Muscle layer of duodenum (tissue), 2 donors: ENCODE data around the gene UST.

Experiments used
- H3K27ac ChIP-seq: one replicate; pipeline ENCODE4 v1.7.0; 2013; ENCODE audit warnings: mild to moderate bottlenecking, low read length
- H3K27me3 ChIP-seq: one replicate; pipeline ENCODE4 v1.7.0; 2013; ENCODE audit warnings: low read depth, mild to moderate bottlenecking, control low read depth, low read length
- H3K36me3 ChIP-seq, 2 donors: one replicate each; pipeline ENCODE4 v1.7.0; 2013; ENCODE audit warnings: low read length in 2 of 2, control low read depth in 1 of 2, mild to moderate bottlenecking in 1 of 2; ENCODE audit not compliant: insufficient read depth in 2 of 2, control insufficient read depth in 1 of 2
- H3K4me1 ChIP-seq, 2 donors: one replicate each; pipeline ENCODE4 v1.7.0; 2013; ENCODE audit warnings: low read length in 2 of 2, mild to moderate bottlenecking in 2 of 2, control low read depth in 1 of 2, moderate library complexity in 1 of 2; ENCODE audit not compliant: insufficient read depth in 2 of 2, control insufficient read depth in 1 of 2
- H3K4me3 ChIP-seq, 2 donors: one replicate each; pipeline ENCODE4 v1.7.0; 2013; ENCODE audit warnings: low read length in 2 of 2, low read depth in 1 of 2, mild to moderate bottlenecking in 1 of 2
- H3K9me3 ChIP-seq, 2 donors: one replicate each; pipeline ENCODE4 v1.7.0; 2013; ENCODE audit warnings: low read length in 2 of 2, control low read depth in 1 of 2, mild to moderate bottlenecking in 1 of 2; ENCODE audit not compliant: control insufficient read depth in 1 of 2
- donor health status: healthy.

UST gene

GRCh38 chr6:148746363-148747144 lies at the start of gene UST:
UST (plus strand) TSS chr6:148747030; CDS start chr6:148747431, 401 bp downstream.
- H3K4me3 ChIP-seq, result peak within 1 kb of the TSS; percentile 65 to 93
- H3K4me1 ChIP-seq, result peaks cover 0 to 13% of the 10 kb centered on the region in 2 donors
- H3K27me3 ChIP-seq, result no peaks in the 10 kb centered on the region
- no peaks in the 10 kb centered on the region for H3K36me3 ChIP-seq
- peak within 1 kb of the TSS; percentile 84 for H3K27ac ChIP-seq
- H3K9me3 ChIP-seq, result no peaks in the 10 kb centered on the region

GRCh38 chr6:148697895-148698440 lies 48.9 kb upstream of the UST start:
- Histone ChIP-seq H3K36me3 (no peaks in the 10 kb centered on the region), H3K9me3 (no peaks in the 10 kb centered on the region), H3K27ac (no peak overlapping the region), H3K27me3 (no peaks in the 10 kb centered on the region), H3K4me3 (no peak overlapping the region), H3K4me1 (peaks cover 0 to 14% of the 10 kb centered on the region in 2 donors)

GRCh38 chr6:148698671-148699180 lies 48.1 kb upstream of the UST start:
- no peak overlapping the region for H3K4me3 ChIP-seq
- peaks cover 0 to 14% of the 10 kb centered on the region in 2 donors for H3K4me1 ChIP-seq
- no peaks in the 10 kb centered on the region for H3K36me3 ChIP-seq
- H3K27ac ChIP-seq, result no peak overlapping the region
- H3K9me3 ChIP-seq, result no peaks in the 10 kb centered on the region
- no peaks in the 10 kb centered on the region for H3K27me3 ChIP-seq

GRCh38 chr6:148700047-148700715 lies 46.6 kb upstream of the UST start:
- Histone ChIP-seq H3K4me1 (peaks cover 0 to 14% of the 10 kb centered on the region in 2 donors), H3K4me3 (peak overlapping the region; percentile 58 to 79), H3K27ac (no peak overlapping the region), H3K27me3 (no peaks in the 10 kb centered on the region), H3K9me3 (no peaks in the 10 kb centered on the region), H3K36me3 (no peaks in the 10 kb centered on the region)

- Histone ChIP-seq H3K4me3 (peak overlapping the region; percentile 58 to 79), H3K36me3 (no peaks in the 10 kb centered on the region), H3K4me1 (peaks cover 0 to 14% of the 10 kb centered on the region in 2 donors), H3K27me3 (no peaks in the 10 kb centered on the region), H3K27ac (no peak overlapping the region), H3K9me3 (no peaks in the 10 kb centered on the region)
Measured at GRCh38 chr6:148700741-148701311, 46.0 kb upstream of the UST start.

GRCh38 chr6:148701375-148701774 lies 45.5 kb upstream of the UST start:
- H3K27ac ChIP-seq, result no peak overlapping the region
- peaks cover 0 to 14% of the 10 kb centered on the region in 2 donors for H3K4me1 ChIP-seq
- H3K36me3 ChIP-seq, result no peaks in the 10 kb centered on the region
- no peaks in the 10 kb centered on the region for H3K9me3 ChIP-seq
- no peaks in the 10 kb centered on the region for H3K27me3 ChIP-seq
- peak overlapping the region in 1 of 2 donors; percentile 79 for H3K4me3 ChIP-seq

GRCh38 chr6:148703900-148704299 lies 42.9 kb upstream of the UST start:
- H3K9me3 ChIP-seq, result no peaks in the 10 kb centered on the region
- no peak overlapping the region for H3K27ac ChIP-seq
- H3K4me1 ChIP-seq, result peaks cover 0 to 14% of the 10 kb centered on the region in 2 donors
- H3K27me3 ChIP-seq, result no peaks in the 10 kb centered on the region
- no peak overlapping the region for H3K4me3 ChIP-seq
- H3K36me3 ChIP-seq, result no peaks in the 10 kb centered on the region

- H3K4me1 ChIP-seq, result peaks cover 0 to 18% of the 10 kb centered on the region in 2 donors
- no peaks in the 10 kb centered on the region for H3K27me3 ChIP-seq
- H3K27ac ChIP-seq, result no peak overlapping the region
Measured at GRCh38 chr6:148704400-148705246, 42.2 kb upstream of the UST start.

GRCh38 chr6:148708707-148709106 lies 38.1 kb upstream of the UST start:
- Histone ChIP-seq H3K9me3 (peaks cover 0 to 3% of the 10 kb centered on the region in 2 donors), H3K4me3 (no peak overlapping the region), H3K36me3 (no peaks in the 10 kb centered on the region), H3K27me3 (no peaks in the 10 kb centered on the region), H3K4me1 (peaks cover 0 to 5% of the 10 kb centered on the region in 2 donors), H3K27ac (no peak overlapping the region)

More at GRCh38 chr6:148704400-148705246, 42.2 kb upstream of the UST start:
- no peaks in the 10 kb centered on the region for H3K9me3 ChIP-seq
- H3K36me3 ChIP-seq, result no peaks in the 10 kb centered on the region
- no peak overlapping the region for H3K4me3 ChIP-seq

GRCh38 chr6:148709577-148709976 lies 37.3 kb upstream of the UST start:
- no peak overlapping the region for H3K4me3 ChIP-seq
- no peak overlapping the region for H3K27ac ChIP-seq
- peaks cover 0 to 4% of the 10 kb centered on the region in 2 donors for H3K9me3 ChIP-seq
- H3K27me3 ChIP-seq, result no peaks in the 10 kb centered on the region
- peaks cover 0 to 5% of the 10 kb centered on the region in 2 donors for H3K4me1 ChIP-seq
- no peaks in the 10 kb centered on the region for H3K36me3 ChIP-seq
